Activated CD4-positive, alpha-beta T cell treated with anti-CD3 and anti-CD28 coated beads, Interleukin-10, Interleukin-2, amounts not matched to agents 100 ng/mL and 50 ng/mL, durations not matched to agents 16 hours and 8 hours (primary cell): ENCODE results near the gene OR6X1.

Experiments
- DNase-seq: peaks from one replicate; pipeline ENCODE4 v3.0.0-alpha.2; 2020

OR6X1 gene

GRCh38 chr11:123754101-123754568, at the start of gene OR6X1:
Gene OR6X1, minus strand, starts transcription at chr11:123754518. Its CDS starts 0 bp downstream, at chr11:123754518.
- DNase-seq, result peak; percentile 20

- no peak for DNase-seq
Measured at GRCh38 chr11:123801765-123802164, 47.4 kb upstream of the OR6X1 start.

GRCh38 chr11:123800036-123800435, 45.7 kb upstream of the OR6X1 start:
- DNase-seq, result no peak

- DNase-seq, result no peak
Measured at GRCh38 chr11:123799438-123799837, 45.1 kb upstream of the OR6X1 start.

- no peak for DNase-seq
Measured at GRCh38 chr11:123798513-123799252, 44.4 kb upstream of the OR6X1 start.

- no peak for DNase-seq
Measured at GRCh38 chr11:123798079-123798478, 43.8 kb upstream of the OR6X1 start.

GRCh38 chr11:123797541-123797940, 43.2 kb upstream of the OR6X1 start:
- DNase-seq, result no peak

- DNase-seq, result no peak
Measured at GRCh38 chr11:123797114-123797513, 42.8 kb upstream of the OR6X1 start.

- no peak for DNase-seq
Measured at GRCh38 chr11:123796226-123796625, 41.9 kb upstream of the OR6X1 start.

- DNase-seq, result no peak
Measured at GRCh38 chr11:123783536-123783935, 29.2 kb upstream of the OR6X1 start.

GRCh38 chr11:123778511-123778910, 24.2 kb upstream of the OR6X1 start:
- DNase-seq, result no peak

- no peak for DNase-seq
Measured at GRCh38 chr11:123775715-123776549, 21.6 kb upstream of the OR6X1 start.

- DNase-seq, result no peak
Measured at GRCh38 chr11:123775289-123775688, 21.0 kb upstream of the OR6X1 start.

- no peak for DNase-seq
Measured at GRCh38 chr11:123773959-123774358, 19.6 kb upstream of the OR6X1 start.

- DNase-seq, result no peak
Measured at GRCh38 chr11:123773026-123773425, 18.7 kb upstream of the OR6X1 start.

GRCh38 chr11:123771664-123772063, 17.3 kb upstream of the OR6X1 start:
- DNase-seq, result no peak

- DNase-seq, result no peak
Measured at GRCh38 chr11:123770712-123771111, 16.4 kb upstream of the OR6X1 start.

GRCh38 chr11:123765601-123766000, 11.3 kb upstream of the OR6X1 start:
- no peak for DNase-seq

- no peak for DNase-seq
Measured at GRCh38 chr11:123762422-123762821, 8.1 kb upstream of the OR6X1 start.

- DNase-seq, result peak; percentile 72
Measured at GRCh38 chr11:123760894-123761293, 6.6 kb upstream of the OR6X1 start.

GRCh38 chr11:123757976-123758375, 3.7 kb upstream of the OR6X1 start:
- no peak for DNase-seq

- no peak for DNase-seq
Measured at GRCh38 chr11:123755813-123756212, 1.5 kb upstream of the OR6X1 start.

GRCh38 chr11:123755344-123755743, 1.0 kb upstream of the OR6X1 start:
- no peak for DNase-seq

- no peak for DNase-seq
Measured at GRCh38 chr11:123753110-123753509, 1.2 kb downstream of the OR6X1 start.
